Fibroblast of lung (primary cell): ENCODE measurements around the gene CIDEC. TPM values are rescaled to one million over a fixed set of nuclear protein-coding genes. Genes with fewer than 3 reads are reported as not detected.
A peak's percentile ranks its signal among the peaks of the same experiment; 100 is the strongest.

Experiments used
- DNase-seq, 2 donors: peaks; one replicate each; pipeline versions ENCODE4 v3.0.0 to v3.0.0-alpha.2; 2010; ENCODE audit warnings: low read depth in 2 of 2
- H2AFZ ChIP-seq: 2 replicates; pipeline ENCODE4 v1.5.1; 2012; ENCODE audit warnings: low read length, control low read depth, inconsistent platforms
- H3K27ac ChIP-seq: 2 replicates; pipeline ENCODE4 v1.5.1; 2011; ENCODE audit warnings: low read length, control low read depth; ENCODE audit not compliant: insufficient read depth
- H3K27me3 ChIP-seq: 2 replicates; pipeline ENCODE4 v1.5.1; 2011; ENCODE audit warnings: mild to moderate bottlenecking, low read length; ENCODE audit not compliant: control insufficient read depth, insufficient read depth
- H3K36me3 ChIP-seq: 2 replicates; pipeline ENCODE4 v1.5.1; 2011; ENCODE audit warnings: low read length; ENCODE audit not compliant: control insufficient read depth, insufficient read depth
- H3K4me1 ChIP-seq: 2 replicates; pipeline ENCODE4 v1.5.1; 2011; ENCODE audit warnings: low read length; ENCODE audit not compliant: control insufficient read depth, insufficient read depth; ENCODE audit errors: extremely low read depth
- H3K4me2 ChIP-seq: 2 replicates; pipeline ENCODE4 v1.5.1; 2011; ENCODE audit warnings: low read length, control low read depth; ENCODE audit not compliant: insufficient read depth; ENCODE audit errors: extremely low read depth
- H3K4me3 ChIP-seq, 4 experiments: fragments of 200-600 bp in 1 of 4; sonication (generic) in 1 of 4; replicated peaks in 1 of 4; 2 replicates each; pipeline ENCODE4 v1.5.1; 2011 to 2016; ENCODE audit warnings: low read length in 4 of 4, low read depth in 3 of 4, mild to moderate bottlenecking in 3 of 4, control low read depth in 2 of 4, inconsistent platforms in 1 of 4, mixed read lengths in 1 of 4; ENCODE audit not compliant: insufficient read depth in 1 of 4; ENCODE audit errors: control extremely low read depth in 1 of 4
- H3K79me2 ChIP-seq: 2 replicates; pipeline ENCODE4 v1.5.1; 2012; ENCODE audit warnings: mild to moderate bottlenecking, low read length, inconsistent platforms; ENCODE audit not compliant: control insufficient read depth, insufficient read depth
- H3K9ac ChIP-seq: 2 replicates; pipeline ENCODE4 v1.5.1; 2011; ENCODE audit warnings: mild to moderate bottlenecking, low read length, control low read depth; ENCODE audit not compliant: insufficient read depth
- H3K9me3 ChIP-seq: 2 replicates; pipeline ENCODE4 v1.5.1; 2012; ENCODE audit warnings: low read depth, low read length; ENCODE audit not compliant: control insufficient read depth, insufficient read depth
- H4K20me1 ChIP-seq: 2 replicates; pipeline ENCODE4 v1.5.1; 2011; ENCODE audit warnings: low read length; ENCODE audit not compliant: control insufficient read depth, insufficient read depth; ENCODE audit errors: extremely low read depth
- EZH2 ChIP-seq: IDR thresholded peaks from 2 replicates; pipeline ENCODE4 v1.5.1; 2012; ENCODE audit warnings: low read length, control low read depth, mild to moderate bottlenecking; ENCODE audit errors: missing control alignments
- polyA minus RNA-seq: library from RNA; depleted of rRNA, polyadenylated mRNA; stranded (reverse); fragments of >200 nt; gene quantifications from 2 replicates; pipeline ENCODE4 v1.2.3, GENCODE V29; 2011; ENCODE audit warnings: low replicate concordance
- polyA plus RNA-seq, 2 donors: library from polyadenylated mRNA; depleted of rRNA in 1 of 2; stranded (reverse) in 1 of 2; unstranded in 1 of 2; fragments of >200 nt; gene quantifications; 2 replicates each; pipeline ENCODE4 v1.2.1, GENCODE V29; 2011 to 2012; ENCODE audit warnings: missing spikeins in 1 of 2
- total RNA-seq: library from RNA; depleted of rRNA; stranded (reverse); fragments of >200 nt; gene quantifications from 2 replicates; pipeline ENCODE4 v1.2.1, GENCODE V29; 2014
- TF ChIP-seq, protein P1 (sequence below), 2 donors: IDR thresholded peaks in 1 of 2; conservative IDR thresholded peaks in 1 of 2; 1 replicate in 1 of 2; 2 replicates in 1 of 2; pipeline ENCODE4 v1.5.1; 2011 to 2012; ENCODE audit warnings: low read length in 2 of 2, control low read depth in 1 of 2, inconsistent platforms in 1 of 2, low read depth in 1 of 2, mild to moderate bottlenecking in 1 of 2

Gene CIDEC, protein sequence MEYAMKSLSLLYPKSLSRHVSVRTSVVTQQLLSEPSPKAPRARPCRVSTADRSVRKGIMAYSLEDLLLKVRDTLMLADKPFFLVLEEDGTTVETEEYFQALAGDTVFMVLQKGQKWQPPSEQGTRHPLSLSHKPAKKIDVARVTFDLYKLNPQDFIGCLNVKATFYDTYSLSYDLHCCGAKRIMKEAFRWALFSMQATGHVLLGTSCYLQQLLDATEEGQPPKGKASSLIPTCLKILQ
- 0.17 TPM in 1 of 2 replicates, not detected in the other for total RNA-seq
- polyA plus RNA-seq, result 0.08 TPM in 1 of 2 replicates, not detected in the other
- polyA plus RNA-seq (2012), result not detected in 2 replicates
- not detected in 2 replicates for polyA minus RNA-seq

DNA sequence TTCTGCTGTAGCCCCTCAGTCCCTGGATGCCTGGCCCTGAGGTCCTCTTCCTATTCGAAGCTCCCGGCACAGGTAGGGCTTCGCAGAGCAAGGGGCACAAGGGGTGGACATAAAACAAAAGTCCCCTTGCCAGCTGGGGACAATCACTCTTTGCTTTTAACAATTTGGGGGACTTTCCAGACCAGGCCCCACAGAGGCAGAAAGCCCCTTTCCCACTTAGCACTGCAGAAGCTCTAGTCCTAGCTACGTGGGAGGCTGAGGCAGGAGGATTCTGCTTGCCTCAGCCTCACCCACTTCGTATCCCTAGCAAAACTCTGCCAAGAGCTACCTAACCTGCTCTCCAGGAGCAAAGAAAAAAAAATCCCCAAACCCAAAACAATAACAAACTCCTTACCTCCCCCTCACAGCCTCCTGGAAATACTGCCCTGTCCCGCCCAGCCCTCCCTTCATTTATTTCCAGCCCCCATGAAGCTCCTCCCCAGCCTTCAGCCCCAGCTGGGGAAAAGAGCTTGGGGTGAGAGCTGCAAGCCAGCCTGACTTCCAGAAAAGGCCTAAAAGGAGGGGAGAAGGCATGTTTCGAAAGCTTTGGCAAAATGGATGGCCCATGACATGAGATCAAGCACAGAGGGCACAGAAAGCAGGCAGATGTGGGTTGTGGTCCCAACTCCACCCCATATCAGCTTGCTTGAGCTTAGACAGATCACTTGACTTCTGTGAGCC, at the start of gene CIDEC:
CIDEC (minus strand) TSS at position 424 of the 720 bp plus-strand sequence. CDS start 1,767 bp downstream, outside the sequence.
- Histone ChIP-seq H3K79me2 (no peaks in the 10 kb centered on the region), H3K9ac (no peak within 1 kb of the TSS), H3K9me3 (no peaks in the 10 kb centered on the region), H4K20me1 (no peaks in the 10 kb centered on the region), H3K4me1 (peaks cover 5% of the 10 kb centered on the region), H3K4me2 (no peak within 1 kb of the TSS), H3K27me3 (no peaks in the 10 kb centered on the region), H3K4me3 (no peak within 1 kb of the TSS), H2AFZ (peak within 1 kb of the TSS; percentile 62), H3K27ac (no peak within 1 kb of the TSS), H3K36me3 (no peaks in the 10 kb centered on the region)
- TF ChIP-seq, protein P1, sequence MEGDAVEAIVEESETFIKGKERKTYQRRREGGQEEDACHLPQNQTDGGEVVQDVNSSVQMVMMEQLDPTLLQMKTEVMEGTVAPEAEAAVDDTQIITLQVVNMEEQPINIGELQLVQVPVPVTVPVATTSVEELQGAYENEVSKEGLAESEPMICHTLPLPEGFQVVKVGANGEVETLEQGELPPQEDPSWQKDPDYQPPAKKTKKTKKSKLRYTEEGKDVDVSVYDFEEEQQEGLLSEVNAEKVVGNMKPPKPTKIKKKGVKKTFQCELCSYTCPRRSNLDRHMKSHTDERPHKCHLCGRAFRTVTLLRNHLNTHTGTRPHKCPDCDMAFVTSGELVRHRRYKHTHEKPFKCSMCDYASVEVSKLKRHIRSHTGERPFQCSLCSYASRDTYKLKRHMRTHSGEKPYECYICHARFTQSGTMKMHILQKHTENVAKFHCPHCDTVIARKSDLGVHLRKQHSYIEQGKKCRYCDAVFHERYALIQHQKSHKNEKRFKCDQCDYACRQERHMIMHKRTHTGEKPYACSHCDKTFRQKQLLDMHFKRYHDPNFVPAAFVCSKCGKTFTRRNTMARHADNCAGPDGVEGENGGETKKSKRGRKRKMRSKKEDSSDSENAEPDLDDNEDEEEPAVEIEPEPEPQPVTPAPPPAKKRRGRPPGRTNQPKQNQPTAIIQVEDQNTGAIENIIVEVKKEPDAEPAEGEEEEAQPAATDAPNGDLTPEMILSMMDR (conservative IDR thresholded peaks at IDR 0.05 in 1 of 2, IDR thresholded peaks at IDR 0.05 in 1 of 2; ENCODE audit: low read depth in 1 of 2, low read length in 2 of 2), result no peak
- no peak for DNase-seq

DNA sequence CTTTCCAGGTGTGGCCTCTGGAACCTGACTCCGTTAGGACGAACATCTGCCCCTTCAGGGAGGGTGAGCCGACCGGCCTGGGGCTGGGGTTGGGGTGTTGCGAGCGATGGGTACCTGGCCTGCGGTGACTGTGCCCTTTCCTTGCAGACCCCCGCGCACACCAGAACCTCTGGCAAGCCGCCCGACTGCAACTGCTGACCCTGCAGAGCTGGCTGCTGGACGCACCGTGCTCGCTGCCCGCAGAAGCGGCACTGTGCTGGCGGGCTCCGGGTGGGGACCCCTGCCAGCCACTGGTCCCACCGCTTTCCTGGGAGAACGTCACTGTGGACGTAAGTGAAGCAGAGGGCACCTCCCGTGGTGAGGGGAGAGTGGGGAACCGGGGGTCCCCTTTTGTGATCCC, 48.1 kb upstream of the CIDEC start:
- H3K4me1 ChIP-seq, result peaks cover 3% of the 10 kb centered on the region
- no peaks in the 10 kb centered on the region for H3K79me2 ChIP-seq
- no peak overlapping the region for H3K4me3 ChIP-seq
- no peak overlapping the region for H3K27ac ChIP-seq
- DNase-seq, result no peak
- H3K27me3 ChIP-seq, result no peaks in the 10 kb centered on the region
- no peaks in the 10 kb centered on the region for H3K36me3 ChIP-seq
- no peaks in the 10 kb centered on the region for H3K9me3 ChIP-seq
- H3K4me2 ChIP-seq, result no peak overlapping the region
- H2AFZ ChIP-seq, result no peak overlapping the region
- H4K20me1 ChIP-seq, result no peaks in the 10 kb centered on the region
- no peak for TF ChIP-seq EZH2
- TF ChIP-seq, protein P1 (conservative IDR thresholded peaks at IDR 0.05 in 1 of 2, IDR thresholded peaks at IDR 0.05 in 1 of 2; ENCODE audit: low read depth in 1 of 2, low read length in 2 of 2), result no peak
- H3K9ac ChIP-seq, result no peak overlapping the region

DNA sequence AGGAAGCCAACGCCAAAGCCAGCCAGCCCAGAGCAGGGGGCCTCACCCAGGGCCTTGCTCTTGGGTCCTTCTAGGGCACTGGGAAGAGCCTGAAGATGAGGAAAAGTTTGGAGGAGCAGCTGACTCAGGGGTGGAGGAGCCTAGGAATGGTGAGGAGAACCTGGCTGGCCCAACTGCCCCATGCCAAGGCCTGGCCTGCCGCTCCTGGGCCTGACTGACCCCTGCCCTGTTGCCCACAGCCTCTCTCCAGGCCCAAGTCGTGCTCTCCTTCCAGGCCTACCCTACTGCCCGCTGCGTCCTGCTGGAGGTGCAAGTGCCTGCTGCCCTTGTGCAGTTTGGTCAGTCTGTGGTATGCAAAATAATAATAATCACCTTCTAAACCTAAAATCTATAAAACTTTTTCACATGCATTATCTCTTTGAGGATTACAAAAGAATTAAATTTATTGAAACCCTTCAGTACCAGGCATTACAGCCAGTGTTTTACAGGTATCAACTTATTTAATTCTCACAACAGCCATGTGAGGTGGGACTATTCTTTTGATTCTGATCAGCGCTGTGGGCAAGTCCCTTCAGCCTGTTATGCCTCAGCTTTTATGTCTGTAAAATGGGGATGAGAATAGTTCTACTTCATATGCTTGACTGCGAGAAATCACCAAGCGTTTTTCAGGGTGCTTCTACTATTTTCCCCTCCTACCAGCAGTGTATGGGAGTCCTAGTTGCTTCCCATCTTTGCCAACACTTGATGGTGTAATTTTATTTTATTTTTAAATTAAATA, 38.4 kb upstream of the CIDEC start:
- no peak overlapping the region for H2AFZ ChIP-seq
- H3K4me3 ChIP-seq, result peak overlapping the region in 1 of 4 experiments; percentile 59
- no peaks in the 10 kb centered on the region for H3K27me3 ChIP-seq
- TF ChIP-seq EZH2, result no peak
- TF ChIP-seq, protein P1 (conservative IDR thresholded peaks at IDR 0.05 in 1 of 2, IDR thresholded peaks at IDR 0.05 in 1 of 2; ENCODE audit: low read depth in 1 of 2, low read length in 2 of 2), result no peak
- H3K4me2 ChIP-seq, result peak overlapping the region; percentile 23
- H3K9ac ChIP-seq, result no peak overlapping the region
- H4K20me1 ChIP-seq, result no peaks in the 10 kb centered on the region
- H3K4me1 ChIP-seq, result peaks cover 13% of the 10 kb centered on the region
- DNase-seq, result no peak
- H3K36me3 ChIP-seq, result peaks cover 3% of the 10 kb centered on the region
- peaks cover 4% of the 10 kb centered on the region for H3K79me2 ChIP-seq
- no peaks in the 10 kb centered on the region for H3K9me3 ChIP-seq
- H3K27ac ChIP-seq, result no peak overlapping the region
